Thyroid gland (tissue), 4 donors: ENCODE results near the gene TOR4A. TPM values are rescaled to one million over a fixed set of nuclear protein-coding genes. Genes with fewer than 3 reads are reported as not detected.
A peak's percentile ranks its signal among the peaks of the same experiment; 100 is the strongest.

Experiments
- DNase-seq, 2 donors: peaks; one replicate each; pipeline ENCODE4 v3.0.0-alpha.2; 2019
- H3K27ac ChIP-seq, 3 donors: fragments of 200-600 bp; sonication (generic); 1 replicate in 2 of 3; 2 replicates in 1 of 3; pipeline ENCODE4 v1.5.1; 2016 to 2019; ENCODE audit warnings: mild to moderate bottlenecking in 1 of 3, moderate library complexity in 1 of 3
- H3K27me3 ChIP-seq: fragments of 200-600 bp; sonication (generic); one replicate; pipeline ENCODE4 v1.5.1; 2019
- H3K36me3 ChIP-seq, 2 donors: fragments of 200-600 bp; sonication (generic); one replicate each; pipeline ENCODE4 v1.5.1; 2016 to 2019
- H3K4me1 ChIP-seq, 2 donors: fragments of 200-600 bp; sonication (generic); one replicate each; pipeline ENCODE4 v1.5.1; 2017 to 2019
- H3K4me3 ChIP-seq, 3 donors: fragments of 200-600 bp; sonication (generic); replicated peaks in 1 of 3; 1 replicate in 2 of 3; 2 replicates in 1 of 3; pipeline ENCODE4 v1.5.1; 2016; ENCODE audit warnings: mild to moderate bottlenecking in 1 of 3
- H3K9me3 ChIP-seq: fragments of 200-600 bp; sonication (generic); one replicate; pipeline ENCODE4 v1.5.1; 2017
- CTCF ChIP-seq, 6 experiments: fragments of 200-600 bp in 3 of 6; fragments of 450-650 bp in 3 of 6; sonication (generic) in 3 of 6; IDR thresholded peaks; one replicate each; pipeline ENCODE4 v1.5.1; 2016 to 2019; ENCODE audit warnings: antibody characterized with exemption in 6 of 6, mild to moderate bottlenecking in 2 of 6, inconsistent platforms in 1 of 6, moderate library complexity in 1 of 6
- POLR2A ChIP-seq, 2 donors: fragments of 450-650 bp; IDR thresholded peaks; one replicate each; pipeline ENCODE4 v1.6.1; 2017; ENCODE audit warnings: antibody characterized with exemption in 2 of 2, mild to moderate bottlenecking in 2 of 2, moderate library complexity in 1 of 2
- WGBS, 2 donors: methylation state at CpG; one replicate each; pipeline ENCODE4 v1.1.5; 2017; 5-methylcytosine and 5-hydroxymethylcytosine counted together
- intact Hi-C: fragments of 100-400 bp; cut with DNase I; formaldehyde crosslinking; loops from one replicate; pipeline ENCODE4 v1.15.1; 2023
- total RNA-seq, 4 donors: library from RNA; depleted of rRNA; stranded (reverse); fragments of >200 nt; gene quantifications; one replicate each; pipeline ENCODE4 v1.2.3, GENCODE V29; 2016

Gene TOR4A
- total RNA-seq, 4 donors from 2014 or later, result 10.8 to 14.7 (median 12.0) TPM

GRCh38 chr9:137280474-137281344 is 3.2 kb downstream of the TOR4A start:
- Histone ChIP-seq H3K27me3 (no peaks in the 10 kb centered on the region), H3K9me3 (no peaks in the 10 kb centered on the region), H3K36me3 (no peaks in the 10 kb centered on the region), H3K27ac (no peak overlapping the region), H3K4me3 (no peak overlapping the region), H3K4me1 (peaks cover 22 to 28% of the 10 kb centered on the region in 2 donors)
- 62 to 70% methylated on average over 52 to 72 of the region's 85 CpGs for WGBS, 2 donors
- TF ChIP-seq POLR2A (IDR thresholded peaks at IDR 0.05), result no peak
- TF ChIP-seq CTCF (IDR thresholded peaks at IDR 0.05), result no peak
- DNase-seq, result no peak
- intact Hi-C loops, result no loop called here

- no peaks in the 10 kb centered on the region for H3K27me3 ChIP-seq
- H3K4me3 ChIP-seq, result no peak overlapping the region
Observed at GRCh38 chr9:137281345-137282116, 4.0 kb downstream of the TOR4A start.

GRCh38 chr9:137286975-137287383 is 9.5 kb downstream of the TOR4A start:
- H3K4me1 ChIP-seq, result no peaks in the 10 kb centered on the region
- WGBS, 2 donors, result 55 to 66% methylated on average over 14 of the region's 14 CpGs
- H3K27me3 ChIP-seq, result no peaks in the 10 kb centered on the region
- no peaks in the 10 kb centered on the region for H3K9me3 ChIP-seq
- no peak overlapping the region for H3K27ac ChIP-seq
- no peak overlapping the region for H3K4me3 ChIP-seq
- TF ChIP-seq POLR2A (IDR thresholded peaks at IDR 0.05) (no peak), CTCF (IDR thresholded peaks at IDR 0.05) (peak in 5 of 6 experiments; percentile 19 to 48 (median 44))
- peak; percentile 54 to 58 for DNase-seq
- intact Hi-C loops, result no loop called here
- H3K36me3 ChIP-seq, result no peaks in the 10 kb centered on the region

More at GRCh38 chr9:137281345-137282116, 4.0 kb downstream of the TOR4A start:
- no peak for DNase-seq
- Histone ChIP-seq H3K36me3 (no peaks in the 10 kb centered on the region), H3K4me1 (peaks cover 19% of the 10 kb centered on the region in 2 donors), H3K9me3 (no peaks in the 10 kb centered on the region), H3K27ac (no peak overlapping the region)
- TF ChIP-seq CTCF (IDR thresholded peaks at IDR 0.05) (no peak), POLR2A (IDR thresholded peaks at IDR 0.05) (no peak)
- 75% methylated on average over 22 to 35 of the region's 39 CpGs for WGBS, 2 donors
- intact Hi-C loops, result no loop called here

- 76 to 77% methylated on average over 15 of the region's 15 CpGs for WGBS, 2 donors
- TF ChIP-seq CTCF (IDR thresholded peaks at IDR 0.05) (no peak), POLR2A (IDR thresholded peaks at IDR 0.05) (no peak)
- no peaks in the 10 kb centered on the region for H3K27me3 ChIP-seq
- DNase-seq, result no peak
- peaks cover 0 to 22% of the 10 kb centered on the region in 2 donors for H3K4me1 ChIP-seq
- no peaks in the 10 kb centered on the region for H3K36me3 ChIP-seq
- intact Hi-C loops, result no loop called here
- H3K9me3 ChIP-seq, result no peaks in the 10 kb centered on the region
- no peak overlapping the region for H3K4me3 ChIP-seq
- no peak overlapping the region for H3K27ac ChIP-seq
Observed at GRCh38 chr9:137293094-137293481, 15.6 kb downstream of the TOR4A start.
